Measurements from ENCODE around the gene B3GALT6.

B3GALT6 gene

GRCh38 chr1:1272341-1273208, 40.5 kb downstream of the B3GALT6 start:
- no peak for TF ChIP-seq CTCF (IDR thresholded peaks at IDR 0.05; ENCODE audit: insufficient read depth, missing control alignments)
- DNase-seq (ENCODE audit: insufficient read length, low spot score) = no peak
- no peak for FAIRE-seq

- no peak for TF ChIP-seq CTCF (IDR thresholded peaks at IDR 0.05; ENCODE audit: insufficient read depth, missing control alignments)
- DNase-seq (ENCODE audit: insufficient read length, low spot score) (no peak), FAIRE-seq (no peak)
Measured at GRCh38 chr1:1273209-1273511, 41.1 kb downstream of the B3GALT6 start.

GRCh38 chr1:1273512-1274298, 41.7 kb downstream of the B3GALT6 start, which contains the start of gene UBE2J2:
Gene UBE2J2, minus strand, starts transcription at chr1:1273854. Its CDS starts 5,862 bp downstream, at chr1:1267992.
- DNase-seq (ENCODE audit: insufficient read length, low spot score) (peak; percentile 83), FAIRE-seq (no peak)
- TF ChIP-seq CTCF (IDR thresholded peaks at IDR 0.05; ENCODE audit: insufficient read depth, missing control alignments) = no peak

GRCh38 chr1:1274299-1274930, 42.4 kb downstream of the B3GALT6 start:
- FAIRE-seq (no peak), DNase-seq (ENCODE audit: insufficient read length, low spot score) (no peak)
- no peak for TF ChIP-seq CTCF (IDR thresholded peaks at IDR 0.05; ENCODE audit: insufficient read depth, missing control alignments)

- FAIRE-seq (no peak), DNase-seq (ENCODE audit: insufficient read length, low spot score) (no peak)
- no peak for TF ChIP-seq CTCF (IDR thresholded peaks at IDR 0.05; ENCODE audit: insufficient read depth, missing control alignments)
Measured at GRCh38 chr1:1274931-1275431, 42.9 kb downstream of the B3GALT6 start.

- no peak for DNase-seq (ENCODE audit: insufficient read length, low spot score)
- no peak for FAIRE-seq
- no peak for TF ChIP-seq CTCF (IDR thresholded peaks at IDR 0.05; ENCODE audit: insufficient read depth, missing control alignments)
Measured at GRCh38 chr1:1275836-1276235, 43.8 kb downstream of the B3GALT6 start.

All from D721Med (cell line).